GM10266 (cell line): ENCODE results near the gene DDI1.

Source experiments
- DNase-seq: peaks from one replicate; pipeline ENCODE4 v3.0.0; 2012; ENCODE audit errors: extremely low spot score
- TF ChIP-seq, protein P1 (sequence below): IDR thresholded peaks from 2 replicates; pipeline ENCODE4 v1.5.1; 2012; ENCODE audit warnings: mild to moderate bottlenecking, low read depth; ENCODE audit not compliant: control insufficient read depth, insufficient read depth; ENCODE audit errors: missing control alignments

The DDI1 gene

GRCh38 chr11:104036588-104036987 lies at the start of gene DDI1:
TSS of gene DDI1 (plus strand) at chr11:104036640. CDS start at chr11:104036823, 183 bp downstream.
- TF ChIP-seq, protein P1, sequence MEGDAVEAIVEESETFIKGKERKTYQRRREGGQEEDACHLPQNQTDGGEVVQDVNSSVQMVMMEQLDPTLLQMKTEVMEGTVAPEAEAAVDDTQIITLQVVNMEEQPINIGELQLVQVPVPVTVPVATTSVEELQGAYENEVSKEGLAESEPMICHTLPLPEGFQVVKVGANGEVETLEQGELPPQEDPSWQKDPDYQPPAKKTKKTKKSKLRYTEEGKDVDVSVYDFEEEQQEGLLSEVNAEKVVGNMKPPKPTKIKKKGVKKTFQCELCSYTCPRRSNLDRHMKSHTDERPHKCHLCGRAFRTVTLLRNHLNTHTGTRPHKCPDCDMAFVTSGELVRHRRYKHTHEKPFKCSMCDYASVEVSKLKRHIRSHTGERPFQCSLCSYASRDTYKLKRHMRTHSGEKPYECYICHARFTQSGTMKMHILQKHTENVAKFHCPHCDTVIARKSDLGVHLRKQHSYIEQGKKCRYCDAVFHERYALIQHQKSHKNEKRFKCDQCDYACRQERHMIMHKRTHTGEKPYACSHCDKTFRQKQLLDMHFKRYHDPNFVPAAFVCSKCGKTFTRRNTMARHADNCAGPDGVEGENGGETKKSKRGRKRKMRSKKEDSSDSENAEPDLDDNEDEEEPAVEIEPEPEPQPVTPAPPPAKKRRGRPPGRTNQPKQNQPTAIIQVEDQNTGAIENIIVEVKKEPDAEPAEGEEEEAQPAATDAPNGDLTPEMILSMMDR = no peak
- DNase-seq = no peak

DNA sequence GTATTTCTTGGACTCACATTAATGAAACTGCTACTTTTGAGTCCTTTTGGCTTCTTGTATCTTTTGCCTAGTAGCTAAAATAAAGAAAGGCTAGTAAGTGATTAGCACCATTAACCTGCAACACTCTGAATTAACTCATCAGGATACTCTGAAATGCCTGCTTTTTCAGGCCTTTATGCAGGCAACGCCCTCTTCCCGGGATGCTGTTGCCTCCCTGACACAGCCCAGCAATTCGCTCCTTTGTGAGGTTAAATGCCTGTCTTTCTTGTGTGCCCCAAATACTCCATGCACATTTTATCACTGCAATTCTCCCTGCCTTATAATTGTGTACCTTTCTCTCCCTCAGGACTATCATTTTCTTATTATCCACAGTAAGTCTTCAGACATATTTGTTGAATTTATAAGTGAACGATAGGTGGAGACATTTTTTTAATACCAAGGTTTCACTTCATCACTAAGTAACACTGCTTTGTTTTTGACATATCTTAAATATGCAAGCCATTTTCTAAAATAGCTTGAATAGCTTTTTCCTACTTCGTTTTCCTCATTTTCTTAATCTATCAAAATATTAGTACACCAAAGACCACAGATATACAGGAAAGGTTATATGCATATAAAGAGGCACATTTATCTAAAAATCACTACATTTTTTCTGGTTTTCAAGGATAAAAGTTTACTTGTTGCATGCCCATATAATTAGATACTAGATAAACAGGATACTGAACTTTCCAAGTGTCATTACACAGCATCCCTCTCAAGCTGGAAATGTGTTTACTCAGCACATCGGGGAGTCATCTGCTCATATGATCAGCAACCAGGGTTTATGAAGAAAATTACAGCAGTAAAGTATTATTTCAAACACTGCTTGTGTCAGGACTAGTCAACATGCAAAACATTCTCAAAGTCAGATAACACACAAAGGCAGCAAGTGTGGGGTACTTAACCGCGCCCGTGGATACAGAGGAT lies 48.5 kb upstream of the DDI1 start:
- TF ChIP-seq, protein P1 = no peak
- no peak for DNase-seq

DNA sequence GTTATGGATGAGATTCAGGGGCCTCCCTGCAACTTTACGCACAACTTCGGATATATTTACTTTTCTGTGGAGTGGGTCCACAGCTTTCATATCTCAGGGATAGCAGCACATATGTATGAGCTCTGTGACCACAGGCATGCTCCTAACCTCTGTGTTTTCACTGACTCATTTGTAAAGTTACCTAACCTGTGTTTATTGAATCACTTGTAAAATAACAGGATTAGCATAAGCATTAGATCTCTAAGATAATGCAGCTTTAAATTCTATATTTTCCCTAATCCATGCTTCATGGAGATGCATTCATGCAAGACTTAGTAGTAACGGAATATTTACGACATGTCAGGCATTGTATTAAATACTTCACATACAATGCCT lies 47.9 kb upstream of the DDI1 start:
- DNase-seq = no peak
- TF ChIP-seq, protein P1 = no peak

DNA sequence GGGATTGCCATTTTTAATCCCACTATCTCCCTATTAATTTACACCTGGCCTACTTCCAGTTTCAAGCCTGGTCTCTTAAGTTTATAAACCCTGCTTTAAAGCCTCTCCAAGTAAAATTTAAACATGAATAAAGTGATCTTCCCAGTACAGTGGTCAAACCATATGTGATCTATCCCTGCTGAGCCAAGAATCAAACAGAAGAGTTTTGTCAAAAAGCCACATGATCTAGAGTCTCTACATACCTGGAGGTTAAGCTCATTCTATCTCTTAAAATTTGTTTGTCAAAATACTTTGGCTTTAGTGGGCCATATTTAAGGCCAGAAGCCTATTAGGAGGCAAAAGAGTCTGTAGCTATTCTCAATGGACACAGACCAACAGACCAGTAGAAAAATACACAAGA lies 42.9 kb upstream of the DDI1 start:
- TF ChIP-seq, protein P1 = no peak
- no peak for DNase-seq

DNA sequence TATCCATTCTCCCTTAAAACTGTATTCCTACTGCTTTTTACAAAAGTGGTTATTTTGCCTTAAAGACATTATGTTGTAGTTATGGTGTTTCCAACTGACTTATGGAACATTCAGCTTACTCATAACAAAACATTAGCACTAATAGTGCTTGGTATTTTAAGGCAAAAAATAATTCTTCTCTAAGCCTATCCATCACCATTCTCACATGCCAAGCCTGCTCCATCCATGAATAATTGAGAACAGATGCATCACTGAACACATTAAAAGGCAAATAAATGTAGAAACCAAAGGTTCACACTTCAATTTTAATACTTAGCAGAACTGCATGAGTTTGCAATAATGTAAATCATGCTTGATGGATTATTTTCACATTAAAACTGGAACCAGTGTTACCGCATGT lies 42.3 kb upstream of the DDI1 start:
- DNase-seq = no peak
- TF ChIP-seq, protein P1 = no peak

GRCh38 chr11:103994518-103994917 lies 41.9 kb upstream of the DDI1 start:
- no peak for DNase-seq
- TF ChIP-seq, protein P1 = no peak

DNA sequence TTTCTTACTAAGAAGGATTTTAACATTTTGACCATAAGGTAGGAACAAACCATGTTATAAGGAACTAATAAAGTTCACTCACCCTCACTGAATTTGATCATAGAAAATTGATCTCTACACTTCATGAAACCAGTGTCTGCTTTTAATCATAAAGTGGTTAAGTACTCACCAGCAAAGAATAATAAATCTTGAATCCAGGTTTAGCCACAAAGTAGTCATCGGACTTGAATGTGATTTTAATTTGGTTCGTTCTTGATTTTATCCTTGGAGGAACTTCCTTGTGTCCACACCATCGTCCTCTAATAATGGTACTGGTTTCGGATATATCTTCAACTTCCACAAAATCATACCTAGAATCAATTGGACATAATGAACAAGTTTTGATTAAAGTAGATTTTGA lies 40.5 kb upstream of the DDI1 start:
- TF ChIP-seq, protein P1 = no peak
- no peak for DNase-seq
